Liver (tissue), 9 donors: ENCODE results near the gene RELL1. TPM values are rescaled to one million over a fixed set of nuclear protein-coding genes. Genes with fewer than 3 reads are reported as not detected.

Experiments
- DNase-seq: peaks from one replicate; pipeline ENCODE4 v3.0.0-alpha.2; 2017; ENCODE audit warnings: low spot score
- H3K27ac ChIP-seq, 2 donors: one replicate each; pipeline ENCODE4 v1.7.0; 2013; ENCODE audit warnings: inconsistent platforms in 2 of 2, low read length in 2 of 2, control low read depth in 1 of 2, low read depth in 1 of 2, mild to moderate bottlenecking in 1 of 2
- H3K27me3 ChIP-seq, 4 donors: one replicate each; pipeline versions ENCODE4 v1.6.1 to v1.7.0; 2013; ENCODE audit warnings: low read length in 3 of 4, inconsistent platforms in 1 of 4, mild to moderate bottlenecking in 1 of 4, moderate library complexity in 1 of 4; ENCODE audit not compliant: control insufficient read depth in 4 of 4, insufficient read depth in 4 of 4
- H3K36me3 ChIP-seq, 4 donors: one replicate each; pipeline versions ENCODE4 v1.6.1 to v1.7.0; 2013; ENCODE audit warnings: low read length in 3 of 4, mild to moderate bottlenecking in 3 of 4, low read depth in 1 of 4, moderate library complexity in 1 of 4; ENCODE audit not compliant: control insufficient read depth in 4 of 4, insufficient read depth in 3 of 4
- H3K4me1 ChIP-seq, 4 donors: one replicate each; pipeline versions ENCODE4 v1.6.1 to v1.7.0; 2013; ENCODE audit warnings: low read length in 3 of 4, mild to moderate bottlenecking in 3 of 4, moderate library complexity in 1 of 4; ENCODE audit not compliant: control insufficient read depth in 4 of 4, insufficient read depth in 4 of 4
- H3K4me3 ChIP-seq, 3 donors: one replicate each; pipeline versions ENCODE4 v1.6.1 to v1.7.0; 2013; ENCODE audit warnings: low read length in 3 of 3, control low read depth in 1 of 3, low read depth in 1 of 3, mild to moderate bottlenecking in 1 of 3
- H3K9ac ChIP-seq, 2 donors: one replicate each; pipeline ENCODE4 v1.7.0; 2013; ENCODE audit warnings: low read length in 2 of 2, mild to moderate bottlenecking in 2 of 2, moderate library complexity in 2 of 2, control low read depth in 1 of 2, low read depth in 1 of 2
- H3K9me3 ChIP-seq, 4 donors: one replicate each; pipeline versions ENCODE4 v1.6.1 to v1.7.0; 2013; ENCODE audit warnings: low read length in 3 of 4; ENCODE audit not compliant: control insufficient read depth in 4 of 4
- ATF3 ChIP-seq: IDR thresholded peaks from 2 replicates; pipeline ENCODE4 v1.6.1; 2016; ENCODE audit warnings: antibody characterized with exemption
- CTCF ChIP-seq: fragments of 150-350 bp; IDR thresholded peaks from 2 replicates; pipeline ENCODE4 v1.5.1; 2017; ENCODE audit warnings: improper control_type of control experiment, low read depth, low read length; ENCODE audit not compliant: missing input control
- EGR1 ChIP-seq, 2 donors: IDR thresholded peaks; 2 replicates each; pipeline ENCODE4 v1.6.1; 2016 to 2018; ENCODE audit warnings: antibody characterized with exemption in 2 of 2, low read depth in 2 of 2
- FOXA1 ChIP-seq: IDR thresholded peaks from 2 replicates; pipeline ENCODE4 v1.6.1; 2016; ENCODE audit warnings: antibody characterized with exemption
- FOXA2 ChIP-seq: IDR thresholded peaks from 2 replicates; pipeline ENCODE4 v1.6.1; 2016; ENCODE audit warnings: antibody characterized with exemption
- GABPA ChIP-seq, 2 donors: IDR thresholded peaks in 1 of 2; conservative IDR thresholded peaks in 1 of 2; 2 replicates each; pipeline ENCODE4 v1.6.1; 2016; ENCODE audit warnings: antibody characterized with exemption in 2 of 2, mild to moderate bottlenecking in 1 of 2, moderate library complexity in 1 of 2
- HNF4A ChIP-seq, 2 donors: conservative IDR thresholded peaks; 2 replicates each; pipeline ENCODE4 v1.6.1; 2016; ENCODE audit warnings: antibody characterized with exemption in 2 of 2, mild to moderate bottlenecking in 2 of 2
- HNF4G ChIP-seq: IDR thresholded peaks from 2 replicates; pipeline ENCODE4 v1.6.1; 2016; ENCODE audit warnings: antibody characterized with exemption
- JUND ChIP-seq, 2 donors: IDR thresholded peaks; 2 replicates each; pipeline ENCODE4 v1.6.1; 2016; ENCODE audit warnings: antibody characterized with exemption in 2 of 2
- MAX ChIP-seq: IDR thresholded peaks from 2 replicates; pipeline ENCODE4 v1.6.1; 2016; ENCODE audit warnings: antibody characterized with exemption
- NR2F2 ChIP-seq: IDR thresholded peaks from 2 replicates; pipeline ENCODE4 v1.6.1; 2016; ENCODE audit warnings: antibody characterized with exemption
- RAD21 ChIP-seq, 2 donors: IDR thresholded peaks; 2 replicates each; pipeline ENCODE4 v1.6.1; 2016; ENCODE audit warnings: antibody characterized with exemption in 2 of 2, mild to moderate bottlenecking in 2 of 2
- SP1 ChIP-seq: IDR thresholded peaks from 2 replicates; pipeline ENCODE4 v1.6.1; 2018; ENCODE audit warnings: antibody characterized with exemption, mild to moderate bottlenecking
- TAF1 ChIP-seq: conservative IDR thresholded peaks from 2 replicates; pipeline ENCODE4 v1.6.1; 2016; ENCODE audit warnings: antibody characterized with exemption, mild to moderate bottlenecking
- YY1 ChIP-seq: IDR thresholded peaks from 2 replicates; pipeline ENCODE4 v1.6.1; 2016; ENCODE audit warnings: antibody characterized with exemption, mild to moderate bottlenecking
- ZBTB33 ChIP-seq: IDR thresholded peaks from 2 replicates; pipeline ENCODE4 v1.6.1; 2016; ENCODE audit warnings: antibody characterized with exemption
- WGBS: extraction: QIAGEN DNeasy Blood & Tissue Kit; methylation state at CpG from one replicate; pipeline ENCODE4 v1.1.7; 2013; 5-methylcytosine and 5-hydroxymethylcytosine counted together
- polyA plus RNA-seq, 2 donors: library from polyadenylated mRNA; stranded (reverse) in 1 of 2; unstranded in 1 of 2; fragments of 200-250 nt in 1 of 2; fragments of >200 nt in 1 of 2; fragmentation: Nextera tagmentation in 1 of 2; extraction: Ambion mirVana in 1 of 2; gene quantifications; one replicate each; pipeline versions ENCODE4 v1.2.1 to v1.2.3, GENCODE V29; 2013 to 2015
- total RNA-seq, 2 donors: library from RNA; depleted of rRNA; stranded (reverse); fragments of >200 nt; gene quantifications; one replicate each; pipeline ENCODE4 v1.2.3, GENCODE V29; 2014
- donor health status: healthy.
- donor health status: healthy.
- donor health status: healthy.
- donor health status: healthy.
- donor health status: healthy.

RELL1 gene
- total and polyA plus RNA-seq, 4 donors = 1.5 to 16.8 (median 7.3) TPM

GRCh38 chr4:37632836-37633235, 53.3 kb downstream of the RELL1 start:
- Histone ChIP-seq H3K9me3 (no peaks in the 10 kb centered on the region), H3K36me3 (peaks cover 0 to 17% (median 11%) of the 10 kb centered on the region in 4 donors), H3K4me3 (no peak overlapping the region), H3K27me3 (no peaks in the 10 kb centered on the region), H3K4me1 (peaks cover 0 to 7% (median 0%) of the 10 kb centered on the region in 4 donors), H3K9ac (no peak overlapping the region), H3K27ac (no peak overlapping the region)
- no peak for DNase-seq
- WGBS = 96% methylated on average over 3 of the region's 3 CpGs
- TF ChIP-seq CTCF = no peak
- no peak for TF ChIP-seq JUND (IDR thresholded peaks at IDR 0.05)
- TF ChIP-seq YY1 = no peak
- TF ChIP-seq GABPA (IDR thresholded peaks at IDR 0.05 in 1 of 2, conservative IDR thresholded peaks at IDR 0.05 in 1 of 2) = no peak
- no peak for TF ChIP-seq MAX
- no peak for TF ChIP-seq FOXA1
- TF ChIP-seq HNF4G = no peak
- no peak for TF ChIP-seq ATF3
- no peak for TF ChIP-seq HNF4A (conservative IDR thresholded peaks at IDR 0.05)
- no peak for TF ChIP-seq RAD21 (IDR thresholded peaks at IDR 0.05)
- TF ChIP-seq FOXA2 = no peak
- no peak for TF ChIP-seq TAF1
- TF ChIP-seq ZBTB33 = no peak
- no peak for TF ChIP-seq NR2F2
- no peak for TF ChIP-seq EGR1 (IDR thresholded peaks at IDR 0.05; ENCODE audit: low read depth in 2 of 2)

- WGBS = 85% methylated on average over 2 of the region's 2 CpGs
- H3K36me3 ChIP-seq = peaks cover 0 to 15% (median 11%) of the 10 kb centered on the region in 4 donors
- H3K9ac ChIP-seq = no peak overlapping the region
These were observed 54.6 kb downstream of the RELL1 start for GRCh38 chr4:37631551-37631950.

More at GRCh38 chr4:37631551-37631950, 54.6 kb downstream of the RELL1 start:
- no peak overlapping the region for H3K4me3 ChIP-seq
- H3K4me1 ChIP-seq = peaks cover 0 to 15% (median 8%) of the 10 kb centered on the region in 4 donors
- TF ChIP-seq ZBTB33 = no peak
- TF ChIP-seq EGR1 (IDR thresholded peaks at IDR 0.05; ENCODE audit: low read depth in 2 of 2) = no peak
- no peak for TF ChIP-seq SP1
- no peak for TF ChIP-seq JUND (IDR thresholded peaks at IDR 0.05)
- no peak for TF ChIP-seq HNF4G
- TF ChIP-seq FOXA1 = no peak
- TF ChIP-seq TAF1 = no peak
- TF ChIP-seq RAD21 (IDR thresholded peaks at IDR 0.05) = no peak
- H3K27me3 ChIP-seq = no peaks in the 10 kb centered on the region
- no peak overlapping the region for H3K27ac ChIP-seq
- H3K9me3 ChIP-seq = no peaks in the 10 kb centered on the region
- no peak for DNase-seq
